GM12874 (cell line): Measurements from ENCODE around the gene SSC5D.

ENCODE experiments used
- TF ChIP-seq, protein P1 (sequence below): IDR thresholded peaks from 2 replicates; pipeline ENCODE4 v1.5.1; 2011; ENCODE audit warnings: low read depth, mild to moderate bottlenecking, control low read depth, low read length, moderate library complexity; ENCODE audit not compliant: insufficient read depth

SSC5D gene

DNA sequence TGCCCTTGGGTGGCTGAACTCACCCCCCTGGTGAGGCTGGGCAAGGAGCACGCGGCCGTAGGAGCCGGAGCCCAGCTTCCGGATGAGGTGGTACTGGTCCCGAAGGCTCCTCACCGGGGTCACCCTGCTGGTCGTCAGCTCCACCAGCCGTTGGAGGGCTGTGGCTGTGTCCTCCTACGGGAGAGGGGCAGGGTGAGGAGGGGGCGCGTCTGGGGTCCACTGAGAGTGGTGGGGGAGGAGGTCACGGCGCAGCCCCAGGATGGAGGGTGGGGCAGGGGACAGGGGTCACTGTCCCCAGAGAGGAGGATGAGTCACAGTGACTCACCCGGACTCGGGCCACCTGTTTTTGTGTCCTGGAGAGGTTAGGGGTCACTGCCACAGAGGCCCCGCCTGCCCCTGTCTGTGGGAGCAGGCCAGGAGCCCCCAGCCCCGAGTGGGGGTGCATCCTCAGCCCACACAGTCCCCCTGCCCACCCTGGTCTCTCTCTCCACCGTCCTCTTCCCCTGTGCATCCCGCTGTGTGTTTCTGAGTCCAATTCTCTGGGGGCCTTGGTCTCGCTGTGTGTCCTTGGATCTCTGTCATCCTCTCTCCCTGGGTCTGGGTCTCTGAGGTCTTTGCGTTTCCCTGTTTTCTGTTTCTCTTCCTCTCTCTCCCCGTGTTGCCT is 56.7 kb downstream of the SSC5D start:
- TF ChIP-seq, protein P1, sequence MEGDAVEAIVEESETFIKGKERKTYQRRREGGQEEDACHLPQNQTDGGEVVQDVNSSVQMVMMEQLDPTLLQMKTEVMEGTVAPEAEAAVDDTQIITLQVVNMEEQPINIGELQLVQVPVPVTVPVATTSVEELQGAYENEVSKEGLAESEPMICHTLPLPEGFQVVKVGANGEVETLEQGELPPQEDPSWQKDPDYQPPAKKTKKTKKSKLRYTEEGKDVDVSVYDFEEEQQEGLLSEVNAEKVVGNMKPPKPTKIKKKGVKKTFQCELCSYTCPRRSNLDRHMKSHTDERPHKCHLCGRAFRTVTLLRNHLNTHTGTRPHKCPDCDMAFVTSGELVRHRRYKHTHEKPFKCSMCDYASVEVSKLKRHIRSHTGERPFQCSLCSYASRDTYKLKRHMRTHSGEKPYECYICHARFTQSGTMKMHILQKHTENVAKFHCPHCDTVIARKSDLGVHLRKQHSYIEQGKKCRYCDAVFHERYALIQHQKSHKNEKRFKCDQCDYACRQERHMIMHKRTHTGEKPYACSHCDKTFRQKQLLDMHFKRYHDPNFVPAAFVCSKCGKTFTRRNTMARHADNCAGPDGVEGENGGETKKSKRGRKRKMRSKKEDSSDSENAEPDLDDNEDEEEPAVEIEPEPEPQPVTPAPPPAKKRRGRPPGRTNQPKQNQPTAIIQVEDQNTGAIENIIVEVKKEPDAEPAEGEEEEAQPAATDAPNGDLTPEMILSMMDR, result no peak

DNA sequence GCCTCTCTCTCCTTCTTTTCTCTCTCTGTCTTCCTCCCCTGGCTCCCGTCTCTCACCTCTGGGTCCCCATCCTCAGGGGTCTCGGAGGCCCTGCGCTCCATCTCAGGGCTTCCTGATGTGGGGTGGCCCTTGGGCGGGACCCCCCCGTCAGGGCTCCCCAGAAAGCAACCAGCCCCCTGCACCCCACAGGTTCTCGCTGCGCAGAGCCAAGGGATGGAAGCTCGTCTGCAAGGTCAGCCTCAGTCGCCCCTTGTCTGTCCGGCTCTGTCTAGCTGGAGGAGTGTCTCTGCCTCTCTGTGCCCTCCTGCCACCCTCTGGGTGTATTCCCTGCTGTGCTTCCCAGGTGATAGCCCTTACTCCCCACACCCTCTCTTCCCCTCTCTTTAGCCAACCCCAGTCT is 57.2 kb downstream of the SSC5D start, which contains the start of gene SBK3:
TSS of gene SBK3 (minus strand) at position 101 of the 400 bp plus-strand sequence. CDS start at position 101, 0 bp downstream.
- TF ChIP-seq, protein P1, result no peak

DNA sequence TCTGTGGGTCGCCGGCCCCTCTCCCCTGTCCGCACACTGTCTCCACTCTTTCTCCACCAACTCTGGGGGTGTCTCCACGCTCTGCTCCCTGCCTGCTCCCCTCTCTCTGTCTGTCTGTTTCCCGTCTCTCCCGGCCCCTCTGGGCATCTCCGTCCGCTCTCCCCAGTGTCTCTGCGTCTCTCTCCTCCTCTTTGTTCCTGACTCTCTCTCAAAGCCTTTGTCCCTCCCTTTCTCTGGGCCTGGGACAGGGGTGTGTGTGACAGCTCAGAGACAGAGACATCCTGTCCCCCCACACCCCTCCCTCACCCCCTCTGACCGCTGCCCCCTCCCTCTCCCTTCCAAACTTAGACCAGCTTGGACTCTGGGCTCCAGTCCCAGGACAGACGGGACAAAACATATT is 57.8 kb downstream of the SSC5D start:
- TF ChIP-seq, protein P1, result no peak

DNA sequence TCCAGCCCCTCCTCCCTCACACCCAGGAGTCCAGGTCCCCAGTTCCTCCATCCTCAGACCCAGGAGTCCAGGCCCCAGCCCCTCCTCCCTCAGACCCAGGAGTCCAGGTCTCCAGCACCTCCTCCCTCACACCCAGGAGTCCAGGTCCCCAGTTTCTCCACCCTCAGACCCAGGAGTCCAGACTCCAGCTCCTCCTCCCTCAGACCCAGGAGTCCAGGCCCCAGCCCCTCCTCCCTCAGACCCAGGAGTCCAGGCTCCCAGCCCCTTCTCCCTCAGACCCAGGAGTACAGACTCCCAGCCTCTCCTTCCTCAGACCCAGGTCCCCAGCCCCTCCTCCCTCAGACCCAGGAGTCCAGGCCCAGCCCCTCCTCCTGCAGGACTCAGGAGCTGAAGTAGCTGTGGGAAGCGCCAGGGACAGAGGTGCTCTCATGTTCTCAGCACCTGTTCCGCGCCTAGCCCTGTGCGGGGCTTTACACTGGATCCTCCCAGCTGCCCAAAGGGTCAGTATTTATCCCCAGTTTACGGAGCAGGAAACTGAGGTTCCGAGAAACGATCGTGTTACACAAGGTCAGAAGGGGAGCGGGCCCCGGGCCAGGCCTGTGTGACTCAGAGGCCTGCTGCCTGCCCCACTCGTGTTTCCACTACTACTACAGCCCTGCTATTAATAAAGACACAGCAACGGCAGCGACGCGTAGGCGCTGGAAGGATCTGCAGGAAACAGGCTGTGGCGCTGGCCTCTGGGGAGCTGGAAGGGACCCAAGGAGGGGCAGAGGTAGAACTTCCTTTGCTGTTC is 58.8 kb downstream of the SSC5D start:
- TF ChIP-seq, protein P1, result no peak

DNA sequence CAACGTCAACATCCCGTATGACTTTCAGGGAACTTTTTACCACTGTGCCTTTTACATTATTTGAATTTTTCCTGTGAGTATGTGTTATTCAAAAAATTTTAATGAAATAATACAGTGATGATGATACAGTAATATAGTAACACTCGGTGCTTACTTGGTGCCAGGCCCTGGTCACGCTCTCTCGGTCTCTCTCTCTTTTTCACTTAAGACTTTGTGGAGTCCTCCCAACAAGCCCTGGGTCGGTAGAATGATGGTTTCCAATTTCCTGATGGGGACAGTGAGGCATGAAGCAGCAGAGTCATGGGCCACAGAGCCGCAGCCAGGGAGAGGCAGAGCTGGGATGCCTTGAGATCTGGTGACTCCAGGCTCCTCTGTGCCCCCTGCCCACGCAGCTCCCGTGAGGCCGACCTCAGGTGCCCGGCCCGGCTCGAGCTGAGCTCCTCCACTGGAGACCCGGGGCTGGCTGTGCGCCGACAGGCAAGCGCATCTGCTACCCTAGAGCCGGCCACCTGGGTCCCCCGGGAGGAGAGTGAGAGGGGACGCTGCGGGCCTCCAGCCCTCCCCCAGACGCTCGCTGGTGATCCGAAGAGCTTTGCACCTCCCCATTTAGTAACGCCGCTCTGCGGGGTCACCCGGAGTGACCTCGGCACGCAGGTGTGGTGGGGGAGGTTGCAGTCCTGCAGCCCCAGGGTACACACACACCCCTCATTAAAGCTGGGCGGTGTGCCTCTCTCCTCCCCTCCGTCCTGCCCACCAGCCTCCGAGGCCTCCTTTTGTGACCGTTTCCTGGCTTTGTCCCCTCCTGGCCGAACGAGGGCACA is 61.5 kb downstream of the SSC5D start:
- TF ChIP-seq, protein P1, result no peak

DNA sequence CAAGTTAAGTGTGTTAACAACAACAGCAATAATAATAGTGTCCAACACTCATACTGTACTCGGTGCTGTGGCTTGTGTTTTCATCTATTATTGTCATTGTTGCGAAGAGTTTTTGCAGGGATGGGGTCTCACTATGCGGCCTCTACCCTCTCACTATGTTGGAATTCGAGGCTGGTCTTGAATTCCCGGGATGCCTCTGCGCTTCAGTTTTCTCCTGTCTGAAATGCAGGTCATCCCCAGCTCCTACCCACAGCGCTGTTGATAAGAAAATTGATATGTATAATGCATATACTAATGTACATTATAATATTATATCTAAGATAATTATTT is 62.0 kb downstream of the SSC5D start:
- TF ChIP-seq, protein P1, result no peak

DNA sequence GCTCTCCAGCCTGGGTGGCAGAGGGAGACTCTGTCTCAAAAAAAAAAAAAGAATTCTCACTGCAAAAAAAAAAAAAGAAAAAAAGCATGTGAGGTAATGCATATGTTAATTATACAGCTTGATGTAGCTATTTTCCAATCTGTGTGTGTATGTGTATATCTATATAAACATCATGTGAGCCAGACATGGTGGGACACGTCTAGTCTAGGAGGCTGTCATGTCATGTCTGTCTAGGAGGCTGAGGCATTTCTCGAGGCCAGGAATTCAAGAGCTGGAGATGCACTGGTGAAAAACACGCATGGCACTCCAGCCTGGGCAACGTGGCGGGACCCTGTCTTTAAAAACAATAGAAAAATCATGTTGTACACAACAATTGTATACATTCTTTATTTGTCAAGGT is 64.0 kb downstream of the SSC5D start:
- TF ChIP-seq, protein P1, result no peak
